Activated T-cell treated with anti-CD3 and anti-CD28 coated beads, Interleukin-2, amount 50 U/mL, for 1 hour (primary cell): ENCODE results near the gene TTLL3.

Source experiments
- DNase-seq: peaks from one replicate; pipeline ENCODE4 v3.0.0-alpha.2; 2020

The TTLL3 gene

DNA sequence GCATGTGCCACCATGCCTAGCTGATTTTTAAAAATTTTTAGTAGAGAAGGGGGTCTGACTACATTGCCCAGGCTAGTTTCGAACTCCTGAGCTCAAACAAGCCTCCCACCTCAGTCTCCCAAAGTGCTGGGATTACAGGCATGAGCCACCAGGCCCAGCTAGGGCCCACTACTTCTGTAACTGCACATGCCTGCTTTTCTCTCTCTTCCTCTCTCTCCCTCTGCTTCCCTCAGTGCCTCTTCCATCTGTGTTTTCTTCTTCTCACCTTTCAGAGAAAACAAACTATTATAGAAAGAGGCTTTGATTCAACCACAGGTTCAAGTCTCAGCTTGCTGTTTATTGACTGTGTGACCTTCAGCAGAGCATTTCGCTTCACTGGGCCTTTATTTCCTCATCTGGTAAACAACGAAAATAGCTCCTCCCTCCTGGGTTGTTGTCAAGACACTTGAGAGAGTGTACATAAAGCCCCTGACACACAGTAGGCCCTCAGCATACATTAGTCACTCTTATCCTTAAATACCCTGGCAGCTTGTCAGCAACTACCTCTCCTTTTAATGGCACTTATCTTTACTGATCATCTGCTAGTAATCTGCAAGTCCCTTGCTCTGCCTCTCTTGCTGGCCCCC is 28.0 kb upstream of the TTLL3 start:
- no peak for DNase-seq

DNA sequence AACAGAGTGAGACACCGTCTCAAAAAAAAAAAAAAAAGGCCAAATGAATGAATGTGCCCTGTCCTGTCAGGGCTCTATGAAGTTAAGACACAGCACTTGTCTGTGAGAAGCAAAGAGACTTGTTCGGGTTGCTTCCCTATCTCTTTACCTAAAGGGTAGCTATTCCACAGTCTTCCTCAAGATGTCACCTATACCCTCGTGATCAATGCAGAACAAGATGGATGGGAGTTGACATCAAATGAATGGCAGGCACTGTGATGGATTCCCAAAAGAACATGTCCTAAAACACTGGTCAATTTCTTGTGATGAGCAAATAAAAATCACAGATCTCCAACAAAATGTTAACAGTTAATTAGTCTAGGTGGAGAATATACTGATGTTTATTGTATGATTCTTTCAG is 27.3 kb upstream of the TTLL3 start:
- no peak for DNase-seq

DNA sequence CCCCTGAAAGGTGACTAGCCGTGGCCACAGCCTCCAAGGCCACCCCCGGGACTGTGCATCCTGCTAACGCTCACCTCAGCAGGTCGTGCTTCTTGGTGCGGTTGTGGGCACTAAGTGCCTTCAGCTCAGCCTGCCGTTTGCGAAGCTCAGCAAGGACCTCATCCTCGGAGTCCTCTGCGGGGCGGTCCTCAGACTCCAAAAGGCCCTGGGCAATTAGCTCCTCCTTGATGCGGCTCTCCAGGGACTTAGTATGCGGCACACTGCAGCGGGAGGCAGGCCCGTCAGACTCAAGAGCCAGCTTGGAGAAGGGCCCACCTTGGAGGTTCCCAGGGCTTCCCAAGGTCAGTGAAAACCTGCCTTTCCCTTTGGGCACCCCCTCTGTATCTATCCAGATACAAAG is 26.1 kb upstream of the TTLL3 start:
- no peak for DNase-seq

DNA sequence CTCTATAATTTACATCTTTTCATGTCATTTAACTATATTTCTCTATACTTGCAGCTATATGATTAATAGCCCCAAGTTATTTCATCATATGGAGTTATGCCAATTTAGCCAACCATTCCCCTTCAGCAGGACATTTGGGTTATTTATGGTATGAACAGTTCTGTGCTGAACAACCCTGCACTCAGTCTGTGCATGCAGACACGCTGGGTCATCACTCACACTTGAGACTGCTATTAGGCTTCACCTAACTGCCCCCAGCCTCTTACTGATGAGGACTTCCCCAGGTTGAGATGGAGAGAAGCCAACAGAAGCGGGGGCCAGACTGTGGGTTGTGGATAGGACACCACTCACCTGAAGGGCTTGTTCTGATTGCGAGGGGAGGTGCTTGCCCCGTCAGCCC is 25.1 kb upstream of the TTLL3 start:
- DNase-seq = no peak

DNA sequence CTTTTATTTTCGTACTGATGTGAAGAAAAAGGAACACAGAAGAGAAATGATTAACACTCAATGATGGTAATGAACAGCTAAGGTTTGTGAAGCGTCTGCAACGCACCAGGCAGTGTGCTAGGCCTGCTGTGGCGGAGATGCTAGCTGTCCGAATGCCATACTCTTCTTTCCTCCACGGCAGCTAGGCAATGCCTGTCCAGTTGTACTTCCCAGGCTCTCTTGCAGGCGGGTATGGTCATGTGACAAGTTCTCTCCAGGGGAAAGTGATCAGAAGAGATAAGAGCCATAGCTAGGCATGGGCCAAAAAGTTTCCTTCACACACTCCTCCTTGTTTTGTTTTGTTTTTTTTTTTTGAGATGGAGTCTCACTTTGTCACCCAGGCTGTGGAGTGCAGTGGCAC is 24.5 kb upstream of the TTLL3 start:
- DNase-seq = no peak

DNA sequence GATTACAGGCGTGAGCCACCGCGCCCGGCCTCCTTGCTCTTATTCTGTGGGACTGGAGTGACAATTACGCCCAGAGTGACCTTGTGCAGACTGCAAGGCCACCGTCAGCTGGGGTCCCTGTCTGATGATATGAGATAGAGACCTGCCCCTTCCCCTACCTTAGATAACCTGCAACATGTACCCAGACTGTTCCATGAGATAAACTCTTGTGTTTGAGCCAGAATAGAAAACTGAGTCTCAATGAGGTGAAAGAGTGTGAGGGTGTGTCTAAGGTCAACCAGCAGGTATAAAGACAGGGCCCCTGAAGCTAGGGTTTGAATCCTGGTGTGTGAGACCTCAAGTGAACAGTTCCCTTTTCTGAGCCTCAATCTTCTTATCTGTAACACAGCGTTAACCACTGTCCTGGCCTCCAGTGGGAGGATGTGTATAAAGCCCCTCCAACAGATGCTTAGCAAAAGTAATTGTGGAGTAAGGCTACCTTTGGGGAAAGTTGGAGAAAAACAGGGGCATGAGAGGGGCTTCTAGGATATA is 23.8 kb upstream of the TTLL3 start:
- DNase-seq = no peak

DNA sequence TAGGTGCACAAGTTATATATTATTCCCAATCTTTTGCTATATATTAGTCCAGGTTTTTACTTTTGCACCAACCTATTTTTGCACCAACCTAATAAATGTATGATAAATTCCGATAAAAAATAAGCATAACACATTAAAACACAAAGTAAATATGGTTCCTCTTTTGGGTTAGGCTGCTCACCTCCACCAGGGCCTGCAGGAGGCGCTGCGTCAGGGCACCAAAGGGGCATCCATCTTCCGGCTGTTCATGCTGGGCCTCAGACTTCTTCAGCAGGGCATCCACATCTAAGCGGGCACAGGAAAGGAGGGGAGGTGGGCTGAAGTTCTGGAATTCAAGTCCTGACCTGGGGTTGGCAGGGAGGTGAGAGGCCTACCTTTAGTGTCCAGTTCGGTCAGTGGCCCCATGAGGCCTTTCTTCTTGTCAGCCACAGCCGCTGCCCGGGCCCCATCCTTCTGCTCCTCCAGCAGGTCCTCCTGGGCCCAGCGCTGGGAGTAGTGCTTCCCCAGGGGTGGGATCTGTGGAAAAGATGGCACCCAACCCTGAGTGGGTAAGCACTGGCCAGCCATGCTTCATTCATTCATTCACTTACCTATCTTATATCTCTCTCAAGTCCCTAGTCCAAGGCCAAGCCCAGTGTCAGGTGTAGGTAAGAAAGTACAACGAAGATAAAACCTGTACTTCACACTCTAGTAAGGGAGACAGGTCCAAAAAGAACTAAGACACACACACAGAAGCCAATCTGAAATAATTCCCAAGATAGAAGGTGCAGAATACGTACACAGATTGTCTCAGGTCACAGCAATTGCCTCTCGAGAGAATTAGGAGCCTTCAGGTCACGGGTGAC is 23.0 kb upstream of the TTLL3 start:
- no peak for DNase-seq

DNA sequence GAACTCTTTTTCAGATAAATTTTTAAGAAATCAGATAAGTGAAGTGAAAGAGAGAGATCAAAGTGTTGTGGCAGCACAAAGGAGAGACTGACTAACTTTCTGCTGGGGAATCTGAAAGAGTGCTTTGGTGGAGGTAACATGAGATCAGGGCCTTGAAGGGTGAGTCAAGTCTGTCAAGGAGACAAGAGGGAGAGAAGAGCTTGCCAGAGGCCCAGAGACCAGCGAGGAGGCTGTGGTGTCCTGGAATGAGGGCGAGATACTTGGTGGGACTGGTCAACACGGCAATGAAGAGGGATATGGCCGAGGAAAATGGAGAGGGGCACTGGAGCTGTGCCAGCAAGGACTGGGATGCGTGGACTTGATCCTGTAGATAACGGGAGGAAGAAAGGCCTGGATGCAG is 22.3 kb upstream of the TTLL3 start:
- no peak for DNase-seq

DNA sequence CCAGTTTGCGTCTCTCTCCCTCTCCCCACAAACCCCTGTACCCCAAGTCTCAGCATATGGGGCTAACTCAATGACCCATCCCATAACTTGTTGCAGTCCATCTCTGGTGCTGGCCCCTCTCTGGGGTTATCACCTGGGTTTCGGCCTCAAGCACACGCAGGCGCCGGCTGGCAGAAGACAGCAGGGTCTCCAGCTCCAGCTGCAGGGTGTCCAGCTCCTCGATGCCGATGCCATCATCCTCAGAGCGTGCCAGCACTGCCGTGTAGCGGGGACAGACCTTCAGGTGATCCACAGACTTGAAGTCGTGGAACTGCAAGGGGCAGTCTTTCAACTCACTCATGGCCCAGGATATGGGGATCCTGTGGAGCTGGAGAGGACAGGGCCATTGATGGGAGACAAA is 18.9 kb upstream of the TTLL3 start:
- DNase-seq = no peak

DNA sequence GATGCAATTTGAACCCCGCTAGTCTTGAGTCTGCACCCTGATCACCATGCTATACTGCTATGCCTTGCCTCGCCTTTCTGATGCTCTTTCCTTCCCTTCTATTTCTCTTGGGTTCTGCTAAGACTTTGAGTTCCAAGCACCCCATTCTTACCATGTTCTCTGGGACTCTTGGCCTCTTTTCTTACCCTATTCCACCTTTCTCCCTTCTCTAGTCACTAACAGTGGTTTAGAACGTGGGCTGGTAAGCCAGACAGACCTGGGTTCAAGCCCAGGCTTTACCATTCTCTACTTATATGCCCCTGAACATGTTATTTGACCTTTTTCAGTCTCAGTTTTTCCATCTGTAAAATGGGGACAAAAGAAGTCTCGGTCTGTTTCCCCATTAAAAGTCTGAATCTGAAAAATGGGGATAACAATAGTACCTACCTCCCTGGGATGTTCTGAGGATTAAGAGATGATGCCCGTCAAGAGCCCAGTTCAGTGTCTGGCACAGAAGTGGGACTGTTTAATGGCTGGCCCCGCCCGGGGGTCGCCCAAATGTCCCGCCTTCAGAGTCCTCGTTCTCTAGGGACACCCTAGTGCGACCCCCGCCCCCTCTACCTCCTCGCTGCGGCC is 18.2 kb upstream of the TTLL3 start:
- no peak for DNase-seq

DNA sequence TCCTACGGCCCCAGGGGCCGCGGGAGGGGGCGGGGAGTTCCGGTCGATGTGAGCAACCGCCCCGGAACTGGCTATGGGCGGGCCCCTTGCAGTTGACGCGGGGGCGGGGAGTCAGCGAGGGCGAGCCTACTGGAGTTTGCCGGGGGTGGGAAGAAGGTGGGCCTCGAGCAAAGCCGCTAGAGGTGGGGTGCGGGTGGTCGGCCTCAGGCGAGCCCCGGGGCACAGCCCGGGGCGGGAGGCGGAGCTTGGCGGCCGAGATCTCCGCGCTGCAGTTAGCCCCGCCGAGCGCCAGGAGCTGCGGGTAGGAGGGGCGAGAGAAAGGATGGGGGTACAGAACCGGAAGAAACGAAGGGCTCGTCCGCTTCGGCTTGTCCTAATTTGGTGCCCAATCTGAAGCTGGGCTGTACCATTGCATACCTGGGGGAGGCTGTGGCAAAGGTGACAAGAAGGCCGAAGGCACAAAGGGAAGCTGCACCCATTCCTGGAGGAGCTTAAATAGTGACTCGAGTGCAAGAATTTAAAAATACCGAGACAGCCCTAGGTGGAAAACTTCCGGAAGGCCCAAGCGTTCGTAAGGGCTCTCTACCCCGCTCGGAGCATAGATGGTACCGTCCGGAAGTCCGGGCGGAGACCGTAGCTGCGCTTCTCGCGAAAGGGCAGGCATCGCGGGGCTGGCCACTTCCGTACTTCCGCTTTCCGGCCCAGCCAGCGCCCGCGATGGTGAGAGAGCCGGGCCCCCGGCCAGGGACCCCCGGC is 17.5 kb upstream of the TTLL3 start, which contains the start of the genes ARPC4 and TADA3:
ARPC4 (plus strand) TSS at position 678 of the 756 bp plus-strand sequence; CDS start at position 718, 40 bp downstream.
TADA3 (minus strand) TSS at position 69 of the 756 bp plus-strand sequence. CDS start 1,007 bp downstream, outside the sequence.
- DNase-seq = peak; percentile 93

DNA sequence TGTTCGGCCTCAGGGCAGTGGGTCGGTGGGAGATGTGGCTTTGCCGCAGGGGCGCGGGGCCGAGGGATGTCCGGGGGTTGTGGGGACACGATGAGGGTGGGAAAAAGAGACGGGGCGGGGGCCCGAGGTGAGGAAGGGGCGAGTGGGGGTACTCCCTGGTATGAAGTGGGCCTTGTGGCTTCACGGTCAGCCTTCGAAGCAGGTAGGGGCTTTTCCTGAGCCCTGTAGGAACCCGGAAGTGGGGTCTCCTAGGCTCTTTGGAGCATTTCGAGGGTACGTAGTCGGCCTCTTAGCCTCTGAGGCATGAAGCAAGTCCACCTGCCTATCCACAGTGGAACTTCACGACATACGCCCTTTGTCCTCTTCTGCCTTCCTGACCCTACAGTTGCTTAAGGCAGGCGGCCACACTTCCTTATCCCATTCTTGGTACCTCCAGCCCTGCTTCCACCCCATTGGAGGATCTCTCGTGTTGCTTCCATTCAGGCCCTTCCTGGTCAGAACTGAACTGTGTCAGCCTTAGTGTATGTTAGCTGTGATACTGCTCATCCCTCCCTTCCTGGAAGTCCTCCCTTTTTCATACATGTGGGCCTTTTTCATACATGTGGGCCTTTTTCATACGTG is 16.8 kb upstream of the TTLL3 start:
- DNase-seq = no peak

DNA sequence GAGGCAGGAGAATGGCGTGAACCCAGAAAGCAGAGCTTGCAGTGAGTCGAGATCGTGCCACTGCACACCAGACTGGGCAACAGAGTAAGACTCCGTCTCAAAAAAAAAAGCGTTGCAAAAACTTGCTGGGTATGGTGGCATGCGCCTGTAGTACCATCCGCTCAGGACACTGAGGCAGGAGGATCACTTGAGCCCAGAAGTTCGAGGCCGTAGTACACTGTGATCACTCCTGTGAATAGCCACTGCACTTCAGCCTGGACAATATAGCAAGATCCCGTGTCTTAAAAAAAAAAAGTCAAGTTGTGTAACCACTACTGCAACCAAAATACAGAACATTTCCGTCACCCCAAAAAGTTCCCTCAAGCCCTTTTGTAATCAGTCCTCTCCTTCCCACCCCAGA is 15.7 kb upstream of the TTLL3 start:
- no peak for DNase-seq

DNA sequence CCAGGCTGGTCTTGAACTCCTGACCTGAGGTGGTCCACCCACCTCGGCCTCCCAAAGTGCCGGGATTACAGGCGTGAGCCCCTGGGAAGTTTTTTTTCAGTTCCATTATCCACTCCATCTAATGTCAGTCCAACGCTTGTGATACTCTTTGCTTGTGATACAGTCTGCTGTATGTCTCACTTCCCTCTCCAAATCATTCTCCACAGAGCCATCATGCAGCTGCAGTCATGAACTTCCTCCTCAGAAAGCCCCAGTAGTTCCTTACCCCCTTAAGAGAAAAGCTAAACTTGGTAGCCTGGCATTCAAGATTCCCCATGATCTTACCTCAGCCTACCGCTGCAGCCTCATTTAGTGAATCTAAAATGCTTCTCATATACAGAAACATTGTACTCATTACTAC is 14.9 kb upstream of the TTLL3 start:
- DNase-seq = no peak

DNA sequence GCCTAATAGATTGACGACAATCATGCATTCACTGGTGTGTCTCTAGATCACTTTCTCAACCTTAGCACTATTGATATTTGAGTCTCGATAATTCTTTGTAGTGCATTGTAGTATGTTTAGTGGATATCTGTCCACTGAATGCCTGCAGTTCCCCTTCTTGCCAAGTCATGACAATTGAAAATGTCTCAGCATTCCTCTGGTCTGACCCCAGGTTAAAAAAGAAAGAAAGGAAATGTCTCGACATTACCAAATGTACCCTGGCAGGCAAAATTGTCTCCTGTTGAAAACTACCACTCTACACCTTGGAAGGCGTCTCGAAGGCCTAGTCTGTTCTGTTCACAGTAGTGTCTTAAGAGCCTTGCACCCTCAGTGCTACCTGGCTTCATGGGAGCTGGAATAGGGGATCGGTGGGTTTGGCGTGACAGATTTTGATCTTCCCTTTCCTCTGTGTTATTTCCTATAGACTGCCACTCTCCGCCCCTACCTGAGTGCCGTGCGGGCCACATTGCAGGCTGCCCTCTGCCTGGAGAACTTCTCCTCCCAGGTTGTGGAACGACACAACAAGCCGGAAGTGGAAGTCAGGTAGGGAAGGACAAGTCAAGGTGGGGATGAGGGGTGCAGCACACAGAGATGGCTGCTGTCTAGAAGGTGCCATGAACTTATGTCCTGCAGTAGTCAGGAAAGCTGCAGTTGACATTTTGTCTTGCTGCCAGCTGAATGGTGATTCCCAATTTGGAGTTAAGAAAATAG is 12.7 kb upstream of the TTLL3 start:
- no peak for DNase-seq

DNA sequence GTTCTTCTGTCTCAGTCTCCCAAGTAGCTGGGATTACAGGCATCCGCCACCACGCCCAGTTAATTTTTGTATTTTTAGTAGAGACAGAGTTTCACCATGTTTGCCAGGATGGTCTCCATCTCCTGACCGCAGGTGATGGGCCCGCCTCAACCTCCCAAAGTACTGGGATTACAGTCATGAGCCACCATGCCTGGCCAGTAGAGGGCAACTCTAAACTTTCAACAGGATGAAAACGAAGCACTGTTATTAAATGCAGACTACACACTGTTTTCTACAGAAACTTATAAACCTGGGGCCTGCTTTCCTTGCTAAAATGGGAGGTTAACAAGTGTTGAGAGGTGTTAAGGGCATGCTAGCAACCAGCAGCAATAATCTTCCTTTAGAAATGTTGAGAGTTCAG is 9.5 kb upstream of the TTLL3 start:
- DNase-seq = no peak

DNA sequence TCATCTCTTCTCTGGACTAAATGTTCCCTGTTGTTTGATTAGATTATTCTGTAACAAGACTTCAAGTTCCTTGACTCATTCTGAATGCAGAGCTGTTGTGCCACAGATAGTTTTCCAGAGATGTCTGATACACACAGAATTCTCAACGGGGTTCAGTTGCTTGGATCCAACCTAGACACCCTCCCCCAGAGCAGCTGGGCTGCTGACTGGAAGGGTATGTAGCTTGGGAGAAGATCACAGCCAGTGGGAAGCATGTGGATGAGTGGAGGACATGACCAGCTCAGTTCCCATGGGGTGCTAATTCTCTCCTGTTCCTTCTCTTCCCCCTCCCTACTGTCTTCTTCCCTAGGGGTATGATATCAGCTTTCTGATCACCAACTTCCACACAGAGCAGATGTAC is 6.6 kb upstream of the TTLL3 start:
- no peak for DNase-seq

DNA sequence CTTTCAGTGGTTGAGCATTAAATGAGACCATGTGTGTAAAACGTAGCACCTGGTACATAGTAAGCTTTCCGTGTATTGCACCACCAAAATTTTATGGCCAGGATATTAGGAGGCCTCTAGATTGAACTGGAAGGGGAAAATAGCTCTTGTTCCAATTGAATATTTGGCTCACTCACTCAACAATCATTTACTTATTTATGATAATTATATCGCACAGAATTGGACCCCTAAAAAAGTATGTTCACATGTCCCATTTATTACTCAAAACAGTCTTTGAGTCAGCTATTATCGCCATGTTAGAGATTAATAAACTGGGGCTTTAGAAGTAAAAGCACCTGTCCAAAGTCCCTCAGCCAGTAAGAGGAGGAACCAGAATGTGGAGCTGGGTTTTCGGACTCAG is 5.1 kb upstream of the TTLL3 start:
- DNase-seq = no peak

DNA sequence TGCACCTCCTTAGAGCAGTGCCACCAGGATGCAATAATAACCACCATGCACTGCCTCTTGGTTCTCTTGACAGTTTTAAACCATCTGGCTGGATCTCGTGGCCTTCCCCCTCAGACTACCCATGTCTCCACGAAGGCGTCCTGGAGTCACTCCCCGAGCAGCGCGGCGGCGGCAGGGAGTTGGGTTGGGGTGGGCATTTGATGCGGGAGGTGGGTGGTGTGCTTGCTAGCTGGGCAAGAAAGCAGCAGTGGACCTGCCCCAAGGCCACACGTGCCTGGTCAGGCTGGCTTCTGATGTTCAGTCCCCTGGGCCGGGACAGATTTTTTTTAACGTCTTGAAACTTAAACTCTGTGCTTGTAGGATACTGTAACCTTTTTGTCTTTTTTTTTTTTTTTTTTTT is 3.9 kb upstream of the TTLL3 start:
- DNase-seq = no peak

DNA sequence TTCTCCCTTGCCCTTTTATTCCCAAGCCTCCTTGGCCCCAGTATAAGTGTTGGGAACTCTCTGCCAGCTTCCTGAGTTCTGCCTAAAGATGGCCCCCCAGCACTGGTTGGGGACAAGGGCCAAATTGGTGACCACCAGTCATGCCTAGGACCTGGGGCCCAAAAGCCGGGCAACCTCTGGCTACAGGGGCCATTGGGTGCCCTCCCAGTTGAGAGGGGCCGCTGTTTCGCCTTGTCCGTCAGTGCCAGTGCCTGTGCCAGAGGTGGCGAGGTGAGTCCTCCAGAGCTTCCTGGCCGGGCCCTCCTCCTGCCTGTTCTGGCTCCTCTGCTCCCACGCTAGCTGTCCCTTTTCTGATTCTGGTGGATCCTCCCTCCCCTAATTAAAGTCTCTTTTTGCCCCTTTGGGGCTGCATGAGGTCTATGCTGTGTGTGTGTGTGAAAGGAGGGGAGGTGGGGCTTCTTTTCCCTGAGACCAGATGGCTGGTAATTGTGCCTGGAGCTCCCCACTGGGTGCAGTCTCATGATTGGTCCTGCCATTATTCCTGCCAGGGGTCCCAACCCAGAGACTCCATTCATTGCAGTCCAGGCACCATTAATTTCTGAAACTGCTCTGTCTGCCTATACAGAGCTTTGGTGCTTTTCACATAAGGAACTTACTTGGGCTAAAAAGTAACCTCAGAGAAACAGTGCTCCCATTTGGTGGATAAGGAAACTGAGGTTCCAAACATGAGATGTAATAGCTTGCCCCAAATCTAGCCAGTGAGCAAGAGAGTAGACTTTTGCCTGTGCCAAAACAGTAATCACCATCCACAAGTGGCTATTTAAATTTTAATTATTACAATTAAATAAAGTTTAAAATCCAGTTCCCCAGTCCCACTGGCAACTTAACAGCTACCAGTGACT is 3.1 kb upstream of the TTLL3 start:
- no peak for DNase-seq

DNA sequence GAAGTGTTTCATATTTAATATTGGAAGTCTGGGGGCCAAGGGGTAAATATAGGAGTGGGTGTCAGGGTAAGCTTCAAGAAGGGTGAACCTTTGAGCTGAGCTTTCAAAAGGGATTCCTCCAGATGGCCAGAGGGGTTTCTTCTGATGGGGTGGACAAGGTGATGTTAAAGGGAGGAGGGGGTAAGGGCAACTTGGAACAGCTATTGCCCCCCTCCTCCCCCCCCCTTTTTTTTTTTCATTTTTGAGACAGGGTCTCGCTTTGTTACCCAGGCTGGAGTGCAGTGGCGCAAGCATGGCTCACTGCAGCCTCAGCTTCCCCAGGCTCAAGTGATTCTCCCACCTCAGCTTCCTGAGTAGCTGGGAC is 2.1 kb upstream of the TTLL3 start:
- no peak for DNase-seq
